Glomerular visceral epithelial cell (primary cell): Measurements from ENCODE around the gene POU3F2.

Experiments used
- DNase-seq: peaks from one replicate; pipeline ENCODE4 v3.0.0-alpha.2; 2016; ENCODE audit errors: extremely low spot score

Gene POU3F2

GRCh38 chr6:98834060-98835031, at the start of gene POU3F2:
POU3F2 (plus strand) TSS chr6:98834574; CDS start chr6:98834874, 300 bp downstream.
- peak; percentile 86 for DNase-seq

- no peak for DNase-seq
Observed at GRCh38 chr6:98787435-98787834, 46.9 kb upstream of the POU3F2 start.

- no peak for DNase-seq
Observed at GRCh38 chr6:98787961-98788360, 46.4 kb upstream of the POU3F2 start.

DNA sequence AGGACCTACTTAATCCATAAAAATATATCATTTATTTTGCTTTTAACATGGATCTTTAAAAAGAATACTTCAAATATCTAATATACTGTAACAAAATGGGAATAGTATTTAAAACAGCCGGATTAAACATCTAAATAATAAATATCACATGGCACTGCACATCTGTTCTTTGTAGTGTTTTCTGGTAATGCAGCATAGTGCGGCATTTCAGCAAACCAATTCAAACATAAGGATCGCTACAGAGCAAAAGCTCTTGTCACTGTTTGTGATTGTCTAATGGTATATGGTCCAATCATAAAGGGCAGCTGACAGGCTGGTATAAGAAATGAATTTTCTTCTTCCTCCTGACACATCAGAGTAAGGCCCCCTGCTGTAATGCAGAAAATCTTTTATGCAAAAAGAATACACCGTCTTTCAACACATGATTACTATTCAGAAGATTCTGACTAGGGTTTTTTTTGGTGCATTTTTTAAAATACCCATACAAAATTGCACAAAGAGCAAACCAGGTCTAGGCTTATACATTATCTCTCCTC, 40.0 kb upstream of the POU3F2 start:
- DNase-seq = no peak

- DNase-seq = no peak
Observed at GRCh38 chr6:98797217-98797994, 37.0 kb upstream of the POU3F2 start.

DNA sequence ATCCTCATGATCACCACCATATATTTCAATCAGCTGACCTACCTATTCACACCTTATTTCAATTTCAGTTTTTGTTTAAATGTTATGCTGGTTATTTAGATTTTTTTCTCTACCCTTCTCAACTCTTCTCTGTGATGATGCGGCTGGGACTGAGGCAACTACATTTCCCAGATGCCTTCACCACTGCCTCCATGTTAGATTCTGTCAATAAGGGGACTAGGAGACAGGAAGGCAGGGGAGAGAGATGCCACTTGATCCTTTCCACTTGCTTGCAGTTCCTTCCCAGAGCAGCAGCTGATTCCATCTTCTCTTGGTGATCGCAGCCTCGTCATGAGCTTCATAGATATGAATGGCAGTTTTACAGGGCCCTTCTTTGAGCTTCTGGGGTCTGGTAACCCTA, 33.5 kb upstream of the POU3F2 start:
- no peak for DNase-seq

- DNase-seq = no peak
Observed at GRCh38 chr6:98808541-98809210, 25.7 kb upstream of the POU3F2 start.

DNA sequence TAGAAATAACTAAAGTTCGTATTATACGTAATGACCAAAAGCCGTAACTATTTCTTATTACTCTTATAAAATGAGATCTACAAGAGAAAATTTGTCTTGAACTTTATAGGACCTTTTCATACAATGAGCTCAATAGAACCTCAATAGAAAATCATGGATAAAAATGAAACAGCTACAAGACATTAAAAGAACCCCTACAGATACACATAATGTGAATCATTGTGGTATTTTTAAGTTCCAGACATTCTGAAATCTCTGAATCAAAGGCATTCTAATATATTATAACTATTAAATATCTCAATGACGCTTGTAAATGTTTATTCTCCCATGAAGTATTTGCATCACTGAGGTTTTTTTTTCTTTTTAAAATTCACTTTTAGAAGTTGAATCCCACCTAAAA, 22.2 kb upstream of the POU3F2 start:
- no peak for DNase-seq

GRCh38 chr6:98816799-98817198, 17.6 kb upstream of the POU3F2 start:
- no peak for DNase-seq

DNA sequence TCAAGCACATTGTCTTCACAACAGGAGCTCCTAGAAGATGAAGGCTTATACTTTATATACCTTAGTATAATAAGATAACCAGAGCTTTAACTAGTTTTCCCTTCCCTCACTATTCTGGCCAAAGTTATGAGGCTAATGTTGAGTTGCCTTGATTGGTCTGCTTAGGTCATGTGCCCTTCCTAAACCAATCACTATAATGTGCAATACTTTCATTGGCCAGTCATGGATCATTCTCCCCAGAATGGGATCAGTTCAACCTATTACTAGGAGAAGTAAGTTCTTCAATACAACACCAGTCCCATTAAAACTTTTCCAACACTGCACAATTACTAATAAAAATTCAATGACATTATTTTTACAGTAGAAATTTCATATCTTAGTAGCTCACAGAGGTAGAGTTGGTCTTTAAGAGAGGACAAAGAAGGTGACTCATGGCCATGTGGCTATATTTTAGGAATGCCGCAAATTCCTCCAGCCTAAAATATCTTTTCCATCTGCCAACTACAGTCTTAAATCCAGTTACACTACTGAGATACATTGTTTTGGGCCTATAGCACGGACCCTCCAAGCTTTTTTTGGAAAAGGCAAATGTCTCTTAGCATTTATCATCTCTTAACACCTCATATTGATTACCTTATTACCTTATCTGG, 12.5 kb upstream of the POU3F2 start:
- DNase-seq = no peak

GRCh38 chr6:98823428-98824161, 10.8 kb upstream of the POU3F2 start:
- no peak for DNase-seq

- no peak for DNase-seq
Observed at GRCh38 chr6:98824162-98824901, 10.0 kb upstream of the POU3F2 start.

DNA sequence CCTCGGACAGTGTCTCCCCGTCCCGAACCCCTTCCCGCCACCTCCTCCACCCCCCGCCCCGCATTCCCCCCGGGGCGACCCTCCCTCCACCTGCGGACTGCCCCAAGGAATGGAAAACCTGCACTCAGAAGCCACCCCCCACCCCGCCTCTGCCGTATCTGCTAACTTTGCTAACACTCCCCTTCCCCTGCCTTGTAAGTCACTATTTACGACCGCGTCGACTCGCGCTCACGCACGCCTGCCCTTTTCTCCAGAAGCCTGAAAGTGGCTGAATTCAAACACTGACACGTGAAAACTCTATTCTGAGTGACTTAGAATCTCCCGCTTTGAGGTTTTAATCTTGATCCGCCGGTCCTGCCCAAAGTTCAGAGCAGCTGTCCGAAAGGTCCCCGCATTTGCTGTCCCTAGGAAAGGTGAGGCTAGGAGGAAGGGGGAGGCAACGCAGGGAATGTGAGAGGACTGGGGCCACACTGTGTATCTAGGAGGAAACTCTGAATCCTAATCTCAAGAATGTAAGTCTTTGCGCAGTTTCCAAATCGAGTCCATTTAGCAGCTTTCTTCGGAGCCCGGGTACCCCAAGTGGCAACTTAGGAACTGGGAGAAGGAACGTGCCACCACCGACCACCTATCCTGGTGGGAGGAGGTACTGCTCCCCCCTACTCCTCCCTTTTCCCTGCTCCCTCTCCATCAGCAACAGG, 9.3 kb upstream of the POU3F2 start:
- DNase-seq = no peak

DNA sequence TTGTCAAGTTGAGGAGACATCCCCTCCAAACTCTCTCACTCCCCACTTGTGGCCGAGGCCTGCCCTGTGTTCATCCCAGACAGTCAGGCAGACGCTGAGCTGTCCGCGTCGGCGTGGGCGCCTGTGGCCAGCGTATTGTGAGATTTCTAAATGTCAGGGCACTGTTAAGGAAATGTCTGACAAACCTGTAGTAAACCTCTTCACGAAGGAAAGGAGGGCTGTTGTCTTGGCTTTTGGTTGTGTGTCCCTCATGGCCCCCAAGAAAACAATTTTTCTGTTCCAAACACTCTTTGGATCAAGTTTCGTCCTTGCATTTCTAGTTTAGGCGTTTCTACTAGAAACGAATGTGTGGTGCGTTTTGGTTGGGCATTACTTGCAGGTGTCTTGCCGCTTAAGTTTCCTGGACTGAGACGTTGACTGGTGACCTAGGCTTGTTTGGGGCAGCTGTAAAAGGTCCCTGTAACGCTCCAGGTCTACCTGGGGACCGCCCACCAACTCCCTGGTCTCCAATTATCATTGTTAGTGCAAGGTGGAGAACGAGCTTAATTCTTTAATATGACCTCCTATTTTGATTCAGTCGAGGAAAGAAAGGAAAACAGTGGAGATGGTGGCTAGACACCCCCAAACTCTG, 8.7 kb upstream of the POU3F2 start:
- no peak for DNase-seq

DNA sequence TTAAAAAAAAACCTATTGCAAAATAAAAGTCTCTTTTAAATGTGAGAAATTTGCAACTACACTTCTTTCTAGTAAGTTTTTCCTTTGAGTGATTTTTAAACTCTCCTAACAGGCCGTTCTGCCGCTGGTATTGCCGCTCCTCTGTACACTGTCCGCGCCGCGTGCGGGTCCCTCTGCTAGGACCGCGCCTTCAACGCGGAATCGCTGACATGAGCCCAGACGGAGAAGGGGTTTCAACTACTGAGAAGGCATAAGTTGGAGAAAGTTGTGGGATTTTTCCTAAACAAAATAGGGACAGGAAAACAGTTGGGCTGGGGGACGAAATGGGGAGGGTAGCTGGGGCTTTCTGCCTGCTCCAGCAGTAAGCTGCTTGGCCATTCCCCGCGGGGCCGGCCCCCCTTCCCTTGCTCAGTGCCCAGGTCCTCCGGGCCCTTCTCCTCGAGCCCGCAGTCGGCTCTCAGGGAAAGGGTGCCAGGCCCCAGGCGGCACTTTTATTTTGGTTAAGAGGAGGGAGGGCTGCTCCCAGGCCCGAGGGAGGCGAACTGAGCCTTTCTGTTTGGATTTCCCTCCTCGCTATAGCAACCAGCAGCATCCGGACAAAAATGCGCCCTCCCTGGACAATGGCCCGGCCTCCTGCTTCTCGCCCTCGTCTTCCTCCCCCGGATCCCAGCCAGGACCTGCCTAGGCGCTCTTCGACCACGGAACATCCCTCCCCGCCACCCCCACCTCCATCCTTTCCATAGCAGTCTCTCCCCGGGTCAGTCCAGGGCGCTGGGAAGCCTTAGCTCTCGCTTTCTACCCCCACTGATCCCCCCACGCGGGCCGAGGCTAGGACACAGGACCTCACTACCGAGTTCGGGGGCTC, 6.8 kb upstream of the POU3F2 start:
- no peak for DNase-seq

DNA sequence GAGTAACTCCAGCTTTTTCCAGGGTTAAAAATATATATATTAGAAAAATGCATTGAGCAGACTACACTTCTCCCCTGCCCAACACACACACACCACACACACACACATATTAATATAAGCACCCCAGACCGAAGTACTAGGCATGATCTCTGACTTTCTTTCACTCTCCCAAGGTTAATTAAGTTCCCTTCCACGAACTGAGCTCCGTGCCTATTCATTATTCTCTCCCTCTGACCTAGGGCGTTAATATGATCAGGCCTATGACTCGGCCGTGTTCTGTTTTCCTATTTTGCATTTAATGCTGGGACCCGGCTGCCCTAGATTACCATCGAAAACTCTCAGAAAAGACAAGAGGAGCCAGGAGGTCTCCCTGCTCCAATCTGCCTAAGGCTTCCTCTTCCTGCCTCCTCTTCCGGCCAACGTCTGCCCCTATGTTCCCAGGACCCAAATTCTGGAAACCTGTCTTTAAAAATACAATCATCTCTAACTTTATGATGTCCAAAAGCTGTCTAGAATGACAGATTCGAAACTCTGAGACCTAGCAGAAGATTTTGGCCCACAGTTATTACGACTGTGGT, 6.1 kb upstream of the POU3F2 start:
- no peak for DNase-seq

DNA sequence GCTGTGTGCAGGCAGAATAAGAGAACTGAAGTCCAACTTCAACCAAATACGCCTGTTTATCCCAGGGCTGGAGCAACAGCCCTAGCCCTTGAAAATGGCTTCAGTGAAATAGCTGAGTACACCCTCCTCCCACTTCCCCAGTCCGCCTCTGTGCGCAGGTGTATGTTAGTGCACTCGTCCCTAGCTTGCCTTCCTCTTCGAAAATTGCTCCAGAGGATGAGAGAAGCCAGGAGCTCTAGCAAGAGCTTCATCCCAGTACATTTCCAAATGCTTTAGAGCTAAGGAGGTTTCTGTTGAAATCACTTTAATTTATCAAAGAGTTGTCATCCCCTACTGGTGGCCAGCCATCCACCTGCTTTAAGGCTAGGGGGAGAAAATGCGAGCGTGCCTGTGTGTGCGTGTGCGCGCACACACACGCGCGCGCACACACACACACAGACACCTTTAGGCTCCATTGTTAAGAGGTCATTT, 5.4 kb upstream of the POU3F2 start:
- DNase-seq = no peak
